Endodermal cell (in vitro differentiated cells): Measurements from ENCODE around the gene HAPLN2. TPM values are rescaled to one million over a fixed set of nuclear protein-coding genes. Genes with fewer than 3 reads are reported as not detected.

Experiments used
- DNase-seq: peaks from one replicate; pipeline ENCODE4 v3.0.0-alpha.2; 2017
- H3K27ac ChIP-seq: 2 replicates; pipeline ENCODE4 v1.5.1; 2013; ENCODE audit warnings: mild to moderate bottlenecking, low read depth, low read length, moderate library complexity
- H3K27me3 ChIP-seq: 2 replicates; pipeline ENCODE4 v1.6.1; 2013; ENCODE audit warnings: mild to moderate bottlenecking, low read length, moderate library complexity; ENCODE audit not compliant: insufficient read depth, control insufficient read depth, poor library complexity, severe bottlenecking
- H3K36me3 ChIP-seq: 2 replicates; pipeline ENCODE4 v1.7.0; 2013; ENCODE audit warnings: mild to moderate bottlenecking, low read length, moderate library complexity; ENCODE audit not compliant: control insufficient read depth, insufficient read depth
- H3K4me1 ChIP-seq: one replicate; pipeline ENCODE4 v1.7.0; 2013; ENCODE audit warnings: low read length; ENCODE audit not compliant: control insufficient read depth, insufficient read depth
- H3K4me3 ChIP-seq: 2 replicates; pipeline ENCODE4 v1.5.1; 2013; ENCODE audit warnings: mild to moderate bottlenecking, low read length, moderate library complexity
- H3K9ac ChIP-seq: 2 replicates; pipeline ENCODE4 v1.6.1; 2013; ENCODE audit warnings: mild to moderate bottlenecking, low read length, moderate library complexity; ENCODE audit not compliant: poor library complexity, severe bottlenecking; ENCODE audit errors: extremely low read depth
- H3K9me3 ChIP-seq: 2 replicates; pipeline ENCODE4 v1.6.1; 2013; ENCODE audit warnings: mild to moderate bottlenecking, low read length, moderate library complexity; ENCODE audit not compliant: control insufficient read depth
- H3K27ac Mint-ChIP-seq: 2 replicates; pipeline ENCODE4 v1.8.0; 2020; ENCODE audit warnings: mixed read lengths
- H3K27me3 Mint-ChIP-seq: 2 replicates; pipeline ENCODE4 v1.8.0; 2021; ENCODE audit warnings: mild to moderate bottlenecking, mixed read lengths; ENCODE audit not compliant: insufficient read depth
- H3K36me3 Mint-ChIP-seq: 2 replicates; pipeline ENCODE4 v1.8.0; 2020; ENCODE audit warnings: low read depth, mixed read lengths
- H3K4me1 Mint-ChIP-seq: 2 replicates; pipeline ENCODE4 v1.8.0; 2020; ENCODE audit warnings: mixed read lengths
- H3K4me3 Mint-ChIP-seq: 2 replicates; pipeline ENCODE4 v1.8.0; 2020; ENCODE audit warnings: mild to moderate bottlenecking, moderate library complexity, mixed read lengths
- H3K9me3 Mint-ChIP-seq: 2 replicates; pipeline ENCODE4 v1.8.0; 2020; ENCODE audit warnings: mild to moderate bottlenecking, mixed read lengths
- CTCF ChIP-seq: fragments of 200-600 bp; sonication (generic); conservative IDR thresholded peaks from 2 replicates; pipeline ENCODE4 v1.5.0; 2021; ENCODE audit warnings: antibody characterized with exemption, mild to moderate bottlenecking
- WGBS, 2 experiments: methylation state at CpG; one replicate each; pipeline versions ENCODE4 v1.1.5 to v1.1.7; 2013; ENCODE audit warnings: missing lambda C conversion rate in 2 of 2, mixed read lengths in 1 of 2; ENCODE audit not compliant: insufficient coverage in 1 of 2, insufficient read length in 1 of 2; 5-methylcytosine and 5-hydroxymethylcytosine counted together
- total RNA-seq, 2 donors: library from RNA; stranded (reverse); fragmentation: NEBNext Ultra II Directional in 1 of 2; extraction: Animal tissue kit (Norgen Biotek cat#: 25700) in 1 of 2; gene quantifications; 2 replicates in 1 of 2; 3 replicates in 1 of 2; pipeline ENCODE4 v1.2.1, GENCODE V29; 2021

HAPLN2 gene
- total RNA-seq, 2 donors from 2014 or later = 0.42 to 2.8 TPM

GRCh38 chr1:156590326-156591180, 28.7 kb upstream of the HAPLN2 start:
- WGBS, 2 experiments = 91 to 96% methylated on average over 6 to 9 of the region's 10 CpGs
- peak overlapping the region; percentile 75 for H3K4me3 Mint-ChIP-seq

GRCh38 chr1:156591181-156591431, 28.1 kb upstream of the HAPLN2 start:
- H3K4me1 ChIP-seq = no peaks in the 10 kb centered on the region
- H3K36me3 ChIP-seq = peaks cover 21% of the 10 kb centered on the region
- WGBS, 2 experiments = 40 to 41% methylated on average over 4 to 6 of the region's 6 CpGs
- Mint-ChIP-seq H3K9me3 (no peaks in the 10 kb centered on the region), H3K4me1 (peaks cover 5% of the 10 kb centered on the region), H3K36me3 (peaks cover 21% of the 10 kb centered on the region), H3K27me3 (peaks cover 1% of the 10 kb centered on the region), H3K27ac (peak overlapping the region; percentile 92), H3K4me3 (peak overlapping the region; percentile 75)
- no peak for DNase-seq
- no peak overlapping the region for H3K27ac ChIP-seq
- TF ChIP-seq CTCF = no peak
- H3K4me3 ChIP-seq = peak overlapping the region; percentile 86
- no peaks in the 10 kb centered on the region for H3K9me3 ChIP-seq
- no peaks in the 10 kb centered on the region for H3K27me3 ChIP-seq
- peak overlapping the region; percentile 33 for H3K9ac ChIP-seq

More at GRCh38 chr1:156590326-156591180, 28.7 kb upstream of the HAPLN2 start:
- Mint-ChIP-seq H3K27me3 (peaks cover 7% of the 10 kb centered on the region), H3K36me3 (peaks cover 15% of the 10 kb centered on the region), H3K27ac (no peak overlapping the region), H3K4me1 (peaks cover 5% of the 10 kb centered on the region), H3K9me3 (no peaks in the 10 kb centered on the region)
- Histone ChIP-seq H3K9me3 (no peaks in the 10 kb centered on the region), H3K4me1 (no peaks in the 10 kb centered on the region), H3K27me3 (no peaks in the 10 kb centered on the region), H3K9ac (no peak overlapping the region), H3K36me3 (peaks cover 15% of the 10 kb centered on the region), H3K27ac (no peak overlapping the region), H3K4me3 (peak overlapping the region; percentile 86)
- no peak for DNase-seq
- TF ChIP-seq CTCF = no peak

DNA sequence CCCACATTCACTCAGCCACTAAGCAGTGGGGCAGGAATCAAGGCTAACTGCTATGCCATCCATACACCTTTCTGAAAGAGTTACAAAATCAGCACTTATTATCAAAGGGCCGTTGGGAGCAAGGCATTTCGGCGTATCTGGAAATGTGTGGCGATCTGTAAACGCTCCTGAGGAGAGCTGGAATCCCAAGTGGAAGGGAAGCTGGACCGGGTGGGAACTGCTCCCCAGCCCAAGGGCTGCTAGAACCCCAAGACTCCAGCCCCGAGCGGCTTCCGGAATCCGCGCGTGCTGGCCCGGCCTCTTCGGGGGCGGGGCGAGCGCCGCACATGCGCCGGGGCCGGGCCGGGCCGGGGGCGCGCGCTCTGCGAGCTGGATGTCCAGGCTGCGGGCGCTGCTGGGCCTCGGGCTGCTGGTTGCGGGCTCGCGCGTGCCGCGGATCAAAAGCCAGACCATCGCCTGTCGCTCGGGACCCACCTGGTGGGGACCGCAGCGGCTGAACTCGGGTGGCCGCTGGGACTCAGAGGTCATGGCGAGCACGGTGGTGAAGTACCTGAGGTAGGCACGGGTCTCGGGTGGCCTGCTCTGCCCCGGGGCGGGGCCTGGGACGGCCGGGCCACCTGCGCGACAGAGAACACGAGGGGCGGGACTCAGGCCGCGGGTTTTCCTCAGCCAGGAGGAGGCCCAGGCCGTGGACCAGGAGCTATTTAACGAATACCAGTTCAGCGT, 27.6 kb upstream of the HAPLN2 start, which contains the start of gene NAXE:
TSS of gene NAXE (plus strand) at position 345 of the 726 bp plus-strand sequence. CDS start at position 374, 29 bp downstream.
- no peak for TF ChIP-seq CTCF
- peak within 1 kb of the TSS; percentile 58 for H3K9ac ChIP-seq
- peaks cover 26% of the 10 kb centered on the region for H3K36me3 ChIP-seq
- peak; percentile 92 for DNase-seq
- Mint-ChIP-seq H3K27ac (peak within 1 kb of the TSS; percentile 92), H3K9me3 (no peaks in the 10 kb centered on the region), H3K36me3 (peaks cover 22% of the 10 kb centered on the region), H3K27me3 (peaks cover 1% of the 10 kb centered on the region), H3K4me1 (peaks cover 5% of the 10 kb centered on the region), H3K4me3 (peak within 1 kb of the TSS; percentile 75)
- 0 to 1% methylated on average over 26 to 60 of the region's 60 CpGs for WGBS, 2 experiments
- no peaks in the 10 kb centered on the region for H3K4me1 ChIP-seq
- peak within 1 kb of the TSS; percentile 86 for H3K4me3 ChIP-seq
- H3K27ac ChIP-seq = no peak within 1 kb of the TSS
- H3K9me3 ChIP-seq = no peaks in the 10 kb centered on the region
- H3K27me3 ChIP-seq = no peaks in the 10 kb centered on the region
